ENCODE results near the gene CDON. TPM values are rescaled to one million over a fixed set of nuclear protein-coding genes. Genes with fewer than 3 reads are reported as not detected.

Gene CDON
- total RNA-seq, 1 experiment from 2014 or later: 17.1 TPM

DNA sequence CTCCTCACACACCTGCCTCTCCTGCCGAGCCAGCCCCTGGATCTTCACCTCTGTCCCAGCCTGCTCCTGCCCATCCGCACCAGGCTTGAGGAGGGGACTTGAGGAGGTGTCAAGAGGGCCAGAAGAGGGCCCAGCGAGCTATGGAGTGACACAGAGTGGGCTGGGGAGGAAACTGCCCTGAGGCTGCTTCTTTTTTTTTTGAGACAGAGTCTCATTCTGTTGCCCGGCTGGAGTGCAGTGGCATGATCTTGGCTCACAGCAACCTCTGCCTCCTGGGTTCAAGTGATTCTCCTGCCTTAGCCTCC lies 21.9 kb upstream of the CDON start:
- ChIA-PET POLR2A (no interaction called here), CTCF (no interaction called here)
- no peak for DNase-seq (ENCODE audit: low read depth, low spot score)
- no peak for ATAC-seq
- H3K4me3 ChIP-seq (ENCODE audit: low read depth in 2 of 2, low read length in 2 of 2): no peak overlapping the region
- no peak overlapping the region for H3K27ac ChIP-seq (ENCODE audit: low read length)
- in situ Hi-C loops (cut with HindIII; ENCODE audit: low pct_unique_long_range_greater_than_20kb, low sequenced_read_pairs) (loop anchor here (25.0 kb wide), 1 partner anchor 172 kb away; the partner anchor contains the start of genes DDX25 and PUS3), intact Hi-C loops (cut with micrococcal nuclease; ENCODE audit: unreplicated experiment) (no loop called here)
- H3K4me1 ChIP-seq (ENCODE audit: control insufficient read depth, insufficient read depth, low read length): peaks cover 6% of the 10 kb centered on the region; the same call in 1 of the 2 replicates
- no peaks in the 10 kb centered on the region for H3K9me3 ChIP-seq (ENCODE audit: control insufficient read depth, insufficient read depth, low read depth, low read length)
- H3K27me3 ChIP-seq (ENCODE audit: control insufficient read depth, insufficient read depth, low read length): no peaks in the 10 kb centered on the region
- BruUV-seq (replicated peaks): no TSS peak
- H3K36me3 ChIP-seq (ENCODE audit: control insufficient read depth, insufficient read depth, low read length): no peaks in the 10 kb centered on the region
- TF ChIP-seq, protein P1, sequence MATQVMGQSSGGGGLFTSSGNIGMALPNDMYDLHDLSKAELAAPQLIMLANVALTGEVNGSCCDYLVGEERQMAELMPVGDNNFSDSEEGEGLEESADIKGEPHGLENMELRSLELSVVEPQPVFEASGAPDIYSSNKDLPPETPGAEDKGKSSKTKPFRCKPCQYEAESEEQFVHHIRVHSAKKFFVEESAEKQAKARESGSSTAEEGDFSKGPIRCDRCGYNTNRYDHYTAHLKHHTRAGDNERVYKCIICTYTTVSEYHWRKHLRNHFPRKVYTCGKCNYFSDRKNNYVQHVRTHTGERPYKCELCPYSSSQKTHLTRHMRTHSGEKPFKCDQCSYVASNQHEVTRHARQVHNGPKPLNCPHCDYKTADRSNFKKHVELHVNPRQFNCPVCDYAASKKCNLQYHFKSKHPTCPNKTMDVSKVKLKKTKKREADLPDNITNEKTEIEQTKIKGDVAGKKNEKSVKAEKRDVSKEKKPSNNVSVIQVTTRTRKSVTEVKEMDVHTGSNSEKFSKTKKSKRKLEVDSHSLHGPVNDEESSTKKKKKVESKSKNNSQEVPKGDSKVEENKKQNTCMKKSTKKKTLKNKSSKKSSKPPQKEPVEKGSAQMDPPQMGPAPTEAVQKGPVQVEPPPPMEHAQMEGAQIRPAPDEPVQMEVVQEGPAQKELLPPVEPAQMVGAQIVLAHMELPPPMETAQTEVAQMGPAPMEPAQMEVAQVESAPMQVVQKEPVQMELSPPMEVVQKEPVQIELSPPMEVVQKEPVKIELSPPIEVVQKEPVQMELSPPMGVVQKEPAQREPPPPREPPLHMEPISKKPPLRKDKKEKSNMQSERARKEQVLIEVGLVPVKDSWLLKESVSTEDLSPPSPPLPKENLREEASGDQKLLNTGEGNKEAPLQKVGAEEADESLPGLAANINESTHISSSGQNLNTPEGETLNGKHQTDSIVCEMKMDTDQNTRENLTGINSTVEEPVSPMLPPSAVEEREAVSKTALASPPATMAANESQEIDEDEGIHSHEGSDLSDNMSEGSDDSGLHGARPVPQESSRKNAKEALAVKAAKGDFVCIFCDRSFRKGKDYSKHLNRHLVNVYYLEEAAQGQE (IDR thresholded peaks at IDR 0.05; ENCODE audit: insufficient read depth in 1 of 2, low read depth in 2 of 2, low read length in 1 of 2): no peak
- TF ChIP-seq TCF7L2 (IDR thresholded peaks at IDR 0.05; ENCODE audit: low read depth, low read length) (no peak), POLR2AphosphoS5 (IDR thresholded peaks at IDR 0.05; ENCODE audit: low read depth, low read length) (no peak), SIN3A (IDR thresholded peaks at IDR 0.05; ENCODE audit: borderline replicate concordance, insufficient read depth, low read depth, low read length) (no peak)
- TF ChIP-seq, protein P2, sequence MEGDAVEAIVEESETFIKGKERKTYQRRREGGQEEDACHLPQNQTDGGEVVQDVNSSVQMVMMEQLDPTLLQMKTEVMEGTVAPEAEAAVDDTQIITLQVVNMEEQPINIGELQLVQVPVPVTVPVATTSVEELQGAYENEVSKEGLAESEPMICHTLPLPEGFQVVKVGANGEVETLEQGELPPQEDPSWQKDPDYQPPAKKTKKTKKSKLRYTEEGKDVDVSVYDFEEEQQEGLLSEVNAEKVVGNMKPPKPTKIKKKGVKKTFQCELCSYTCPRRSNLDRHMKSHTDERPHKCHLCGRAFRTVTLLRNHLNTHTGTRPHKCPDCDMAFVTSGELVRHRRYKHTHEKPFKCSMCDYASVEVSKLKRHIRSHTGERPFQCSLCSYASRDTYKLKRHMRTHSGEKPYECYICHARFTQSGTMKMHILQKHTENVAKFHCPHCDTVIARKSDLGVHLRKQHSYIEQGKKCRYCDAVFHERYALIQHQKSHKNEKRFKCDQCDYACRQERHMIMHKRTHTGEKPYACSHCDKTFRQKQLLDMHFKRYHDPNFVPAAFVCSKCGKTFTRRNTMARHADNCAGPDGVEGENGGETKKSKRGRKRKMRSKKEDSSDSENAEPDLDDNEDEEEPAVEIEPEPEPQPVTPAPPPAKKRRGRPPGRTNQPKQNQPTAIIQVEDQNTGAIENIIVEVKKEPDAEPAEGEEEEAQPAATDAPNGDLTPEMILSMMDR (IDR thresholded peaks at IDR 0.05): no peak

DNA sequence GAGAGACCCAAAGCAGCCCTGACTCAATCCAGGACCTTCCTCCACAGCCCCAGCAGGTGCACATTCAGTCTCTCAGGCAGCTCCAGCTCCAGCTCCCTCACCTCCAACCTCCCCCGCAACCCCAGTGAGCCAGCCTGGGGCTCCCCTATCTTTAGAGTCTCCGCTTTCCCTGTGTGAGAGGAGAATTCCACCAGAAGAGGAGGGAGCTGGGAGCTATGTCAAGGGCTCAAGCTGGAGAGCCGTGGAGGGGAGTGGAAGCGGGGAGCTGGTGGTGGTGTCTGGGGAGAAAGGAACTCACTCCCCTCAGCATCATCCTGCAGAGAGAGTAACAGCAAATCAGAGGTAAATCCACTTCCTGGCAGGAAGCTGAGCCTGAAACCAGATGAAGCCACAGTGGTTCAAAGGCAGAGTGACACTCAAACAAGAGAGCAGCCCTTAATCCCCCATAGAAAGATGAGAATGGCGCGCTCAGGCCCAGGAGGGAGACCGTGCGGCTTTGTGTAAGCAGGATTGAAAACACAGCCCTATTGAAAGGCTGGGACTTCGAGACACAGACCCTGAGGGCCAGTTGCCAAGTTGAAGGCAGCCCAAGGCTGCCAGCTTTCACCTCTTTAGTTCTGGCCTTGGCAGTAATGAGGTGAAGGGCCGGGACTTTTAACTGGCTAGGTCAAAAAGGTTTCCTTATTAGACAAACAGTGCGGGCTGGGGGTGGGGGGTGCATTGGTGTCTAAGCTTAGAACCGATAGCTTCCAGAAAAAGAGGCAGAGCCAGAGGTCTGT lies 21.4 kb upstream of the CDON start:
- in situ Hi-C loops (cut with HindIII; ENCODE audit: low pct_unique_long_range_greater_than_20kb, low sequenced_read_pairs): loop anchor here (25.0 kb wide), 1 partner anchor 172 kb away; the partner anchor contains the start of genes DDX25 and PUS3
- no TSS peak for BruUV-seq (replicated peaks)
- DNase-seq (ENCODE audit: low read depth, low spot score) (no peak), ATAC-seq (no peak)
- intact Hi-C loops (cut with micrococcal nuclease; ENCODE audit: unreplicated experiment): no loop called here
- H3K36me3 ChIP-seq (ENCODE audit: control insufficient read depth, insufficient read depth, low read length): no peaks in the 10 kb centered on the region
- CTCF ChIA-PET: no interaction called here
- POLR2A ChIA-PET: no interaction called here
- TF ChIP-seq TCF7L2 (IDR thresholded peaks at IDR 0.05; ENCODE audit: low read depth, low read length): no peak
- TF ChIP-seq, protein P2 (IDR thresholded peaks at IDR 0.05): no peak
- no peak for TF ChIP-seq SIN3A (IDR thresholded peaks at IDR 0.05; ENCODE audit: borderline replicate concordance, insufficient read depth, low read depth, low read length)
- TF ChIP-seq POLR2AphosphoS5 (IDR thresholded peaks at IDR 0.05; ENCODE audit: low read depth, low read length): no peak
- TF ChIP-seq, protein P1 (IDR thresholded peaks at IDR 0.05; ENCODE audit: insufficient read depth in 1 of 2, low read depth in 2 of 2, low read length in 1 of 2): no peak
- H3K27me3 ChIP-seq (ENCODE audit: control insufficient read depth, insufficient read depth, low read length): no peaks in the 10 kb centered on the region
- H3K4me3 ChIP-seq (ENCODE audit: low read depth in 2 of 2, low read length in 2 of 2): no peak overlapping the region
- no peak overlapping the region for H3K27ac ChIP-seq (ENCODE audit: low read length)
- H3K9me3 ChIP-seq (ENCODE audit: control insufficient read depth, insufficient read depth, low read depth, low read length): no peaks in the 10 kb centered on the region
- peaks cover 7% of the 10 kb centered on the region; the same call in 1 of the 2 replicates for H3K4me1 ChIP-seq (ENCODE audit: control insufficient read depth, insufficient read depth, low read length)

Data from Panc1 (cell line).